Stomach smooth muscle (tissue), 2 donors: ENCODE results near the gene TMEM108.

Experiments used
- H3K27ac ChIP-seq: one replicate; pipeline ENCODE4 v1.7.0; 2013; ENCODE audit warnings: mild to moderate bottlenecking, low read length, inconsistent platforms
- H3K27me3 ChIP-seq, 2 donors: one replicate each; pipeline ENCODE4 v1.7.0; 2013; ENCODE audit warnings: low read length in 2 of 2; ENCODE audit not compliant: insufficient read depth in 2 of 2, control insufficient read depth in 1 of 2
- H3K36me3 ChIP-seq, 2 donors: one replicate each; pipeline ENCODE4 v1.7.0; 2013; ENCODE audit warnings: low read length in 2 of 2; ENCODE audit not compliant: control insufficient read depth in 2 of 2, insufficient read depth in 2 of 2
- H3K4me1 ChIP-seq: one replicate; pipeline ENCODE4 v1.7.0; 2013; ENCODE audit warnings: low read length; ENCODE audit not compliant: control insufficient read depth, insufficient read depth
- H3K4me3 ChIP-seq, 2 donors: one replicate each; pipeline ENCODE4 v1.7.0; 2013; ENCODE audit warnings: low read length in 2 of 2
- H3K9ac ChIP-seq, 2 donors: one replicate each; pipeline ENCODE4 v1.7.0; 2013; ENCODE audit warnings: low read length in 2 of 2, mild to moderate bottlenecking in 1 of 2
- H3K9me3 ChIP-seq, 2 donors: one replicate each; pipeline ENCODE4 v1.7.0; 2013; ENCODE audit warnings: low read length in 2 of 2; ENCODE audit not compliant: control insufficient read depth in 2 of 2
- donor health status: healthy.
- donor health status: Pancreatic carcinoma.

The TMEM108 gene

GRCh38 chr3:133440652-133441051, 402.5 kb downstream of the TMEM108 start:
- H3K4me3 ChIP-seq = no peak overlapping the region
- no peak overlapping the region for H3K9ac ChIP-seq
- no peak overlapping the region for H3K27ac ChIP-seq

DNA sequence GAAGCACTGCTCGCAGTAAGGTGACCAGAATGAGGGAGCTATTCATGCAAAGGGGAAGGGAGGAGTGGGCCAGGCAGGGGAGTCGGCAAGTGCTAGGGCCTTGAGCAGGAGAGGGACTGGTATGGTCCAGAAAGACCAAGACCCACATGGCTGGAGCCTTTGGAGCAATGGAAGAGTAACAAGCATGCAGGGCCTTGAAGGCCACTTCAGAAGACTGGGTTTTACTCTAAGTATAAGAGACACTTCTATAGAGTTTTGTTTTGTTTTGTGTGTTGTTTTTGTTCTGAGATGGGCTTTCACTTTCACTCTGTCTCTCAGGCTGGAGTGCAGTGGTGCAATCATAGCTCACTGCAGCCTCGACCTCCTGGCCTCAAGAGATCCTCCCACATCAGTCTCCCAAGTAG, 403.7 kb downstream of the TMEM108 start:
- no peak overlapping the region for H3K9ac ChIP-seq
- H3K4me3 ChIP-seq = no peak overlapping the region
- H3K4me1 ChIP-seq = no peaks in the 10 kb centered on the region
- H3K9me3 ChIP-seq = no peaks in the 10 kb centered on the region
- no peaks in the 10 kb centered on the region for H3K27me3 ChIP-seq
- H3K36me3 ChIP-seq = no peaks in the 10 kb centered on the region
- no peak overlapping the region for H3K27ac ChIP-seq

More at GRCh38 chr3:133440652-133441051, 402.5 kb downstream of the TMEM108 start:
- H3K36me3 ChIP-seq = no peaks in the 10 kb centered on the region
- no peaks in the 10 kb centered on the region for H3K27me3 ChIP-seq
- no peaks in the 10 kb centered on the region for H3K4me1 ChIP-seq
- H3K9me3 ChIP-seq = no peaks in the 10 kb centered on the region

DNA sequence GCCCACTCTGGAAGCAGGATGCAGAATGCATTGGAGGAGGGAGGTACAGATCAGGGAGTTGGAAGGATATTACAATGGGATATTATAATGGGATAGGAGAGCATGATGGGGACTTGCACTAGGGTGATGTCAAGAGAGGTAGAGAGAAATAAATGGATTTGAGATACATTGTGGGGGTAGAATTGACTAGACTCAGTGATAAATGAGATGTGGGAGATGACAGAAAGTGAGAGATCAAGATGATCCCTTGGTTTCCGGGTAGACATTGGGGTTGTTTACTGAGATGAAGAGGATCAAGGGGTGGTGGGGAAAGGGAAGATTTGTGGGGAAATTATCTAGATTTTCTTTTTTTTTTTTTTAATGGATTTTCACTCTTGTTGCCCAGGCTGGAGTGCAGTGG, 404.3 kb downstream of the TMEM108 start:
- H3K9me3 ChIP-seq = no peaks in the 10 kb centered on the region
- H3K4me1 ChIP-seq = no peaks in the 10 kb centered on the region
- no peaks in the 10 kb centered on the region for H3K27me3 ChIP-seq
- H3K27ac ChIP-seq = no peak overlapping the region
- no peak overlapping the region for H3K4me3 ChIP-seq
- no peaks in the 10 kb centered on the region for H3K36me3 ChIP-seq
- no peak overlapping the region for H3K9ac ChIP-seq

DNA sequence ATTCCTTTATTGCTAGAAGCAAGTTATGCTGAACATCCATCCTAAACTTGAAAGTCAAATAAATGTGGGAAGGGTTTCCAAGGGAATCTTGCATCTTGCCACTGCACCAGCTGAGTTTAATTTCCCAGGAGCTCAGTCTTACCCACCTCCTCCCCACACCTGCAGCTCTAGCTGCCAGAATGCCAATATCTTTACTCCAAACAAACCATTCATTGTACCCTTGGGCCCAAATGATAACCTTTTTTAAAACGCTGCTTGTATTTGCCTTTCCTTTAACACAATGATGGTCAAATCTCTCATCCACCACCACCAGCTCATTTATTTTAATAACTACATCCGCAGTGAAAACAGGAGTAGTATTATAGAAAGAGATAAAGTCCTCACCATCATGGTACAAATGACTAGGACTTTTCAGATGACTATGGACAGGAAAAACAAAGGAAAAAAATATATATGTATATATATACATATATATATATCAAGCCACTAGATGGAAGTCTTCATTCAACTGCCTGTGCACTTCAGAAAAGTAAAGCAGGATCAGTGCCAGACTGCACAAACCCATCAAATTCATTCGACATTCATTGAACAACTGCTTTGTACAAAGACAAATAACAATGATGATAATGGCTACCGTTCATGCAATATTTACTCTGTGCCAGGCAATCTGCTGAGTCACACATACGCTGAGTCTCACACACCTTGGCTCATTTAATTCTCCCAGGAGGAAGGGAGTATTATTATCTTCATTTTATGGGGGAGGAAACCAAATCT, 405.6 kb downstream of the TMEM108 start:
- no peaks in the 10 kb centered on the region for H3K36me3 ChIP-seq
- H3K27ac ChIP-seq = no peak overlapping the region
- H3K4me1 ChIP-seq = no peaks in the 10 kb centered on the region
- H3K4me3 ChIP-seq = no peak overlapping the region
- no peaks in the 10 kb centered on the region for H3K9me3 ChIP-seq
- no peaks in the 10 kb centered on the region for H3K27me3 ChIP-seq
- no peak overlapping the region for H3K9ac ChIP-seq

DNA sequence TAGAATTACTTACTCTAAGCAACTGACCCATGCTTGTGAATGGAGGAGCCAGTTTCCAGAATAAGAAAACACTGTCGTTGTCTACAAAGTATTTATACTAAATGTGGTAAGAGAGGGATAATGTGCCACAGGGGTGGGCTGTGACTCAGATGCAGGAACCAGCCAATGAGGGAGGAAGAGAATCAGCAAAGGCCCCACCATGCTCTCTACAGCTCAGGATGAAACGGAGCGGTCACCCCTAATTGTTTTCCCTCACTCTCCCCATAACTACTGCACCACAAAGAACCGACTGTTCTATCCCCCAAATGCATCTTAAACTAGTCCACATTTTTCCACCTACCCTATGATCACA, 406.2 kb downstream of the TMEM108 start:
- no peaks in the 10 kb centered on the region for H3K9me3 ChIP-seq
- no peak overlapping the region for H3K4me3 ChIP-seq
- H3K27ac ChIP-seq = no peak overlapping the region
- no peaks in the 10 kb centered on the region for H3K27me3 ChIP-seq
- H3K36me3 ChIP-seq = no peaks in the 10 kb centered on the region
- H3K9ac ChIP-seq = no peak overlapping the region
- H3K4me1 ChIP-seq = no peaks in the 10 kb centered on the region

DNA sequence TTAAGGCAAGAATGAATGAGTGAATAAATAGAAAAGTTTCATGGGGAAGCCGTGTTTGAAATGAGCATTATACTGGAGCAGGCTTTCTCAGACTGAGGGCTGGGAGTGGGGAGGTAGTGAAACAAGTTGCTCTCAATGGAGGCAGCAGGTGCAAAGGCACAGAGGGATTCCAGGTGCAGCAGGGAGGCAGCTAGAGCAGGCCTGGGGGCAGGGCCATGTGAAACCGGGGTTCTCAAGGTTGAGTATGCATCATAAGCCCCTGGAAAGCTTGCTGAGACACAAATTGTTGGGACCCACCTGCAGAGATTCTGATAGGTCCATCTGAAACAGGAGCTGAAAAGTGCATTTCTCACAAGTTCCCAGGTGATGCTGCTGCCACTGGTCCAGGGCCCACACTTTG, 406.9 kb downstream of the TMEM108 start:
- Histone ChIP-seq H3K27ac (no peak overlapping the region), H3K27me3 (no peaks in the 10 kb centered on the region), H3K4me1 (no peaks in the 10 kb centered on the region), H3K9ac (no peak overlapping the region), H3K36me3 (no peaks in the 10 kb centered on the region), H3K9me3 (no peaks in the 10 kb centered on the region), H3K4me3 (no peak overlapping the region)
